Activated T-helper 9 cell treated with anti-CD3 and anti-CD28 coated beads, Interleukin-2, amount 50 U/mL, for 16 hours (primary cell): Measurements from ENCODE around the gene ZNRF3.

Experiments
- DNase-seq: peaks from one replicate; pipeline ENCODE4 v3.0.0-alpha.2; 2020; ENCODE audit warnings: low read depth

The ZNRF3 gene

GRCh38 chr22:29092243-29092642 is 208.9 kb downstream of the ZNRF3 start:
- DNase-seq, result no peak

GRCh38 chr22:29093030-29093429 is 209.7 kb downstream of the ZNRF3 start:
- no peak for DNase-seq

- no peak for DNase-seq
These were observed 210.3 kb downstream of the ZNRF3 start for GRCh38 chr22:29093501-29094300.

GRCh38 chr22:29095459-29095858 is 212.1 kb downstream of the ZNRF3 start:
- no peak for DNase-seq

- no peak for DNase-seq
These were observed 213.6 kb downstream of the ZNRF3 start for GRCh38 chr22:29096736-29097669.

- no peak for DNase-seq
These were observed 214.9 kb downstream of the ZNRF3 start for GRCh38 chr22:29098296-29098695.

- no peak for DNase-seq
These were observed 218.9 kb downstream of the ZNRF3 start for GRCh38 chr22:29102300-29102699.

- no peak for DNase-seq
These were observed 219.7 kb downstream of the ZNRF3 start for GRCh38 chr22:29103121-29103520.

- DNase-seq, result no peak
These were observed 222.1 kb downstream of the ZNRF3 start for GRCh38 chr22:29105468-29105867.

GRCh38 chr22:29106839-29107238 is 223.5 kb downstream of the ZNRF3 start:
- DNase-seq, result no peak
